Measurements from ENCODE around the gene CHMP1A.
"Not testable (repeated sequence)": the region's sequence is repeated elsewhere in the genome, so short reads cannot be mapped to it uniquely, and the experiment has no call there.

The CHMP1A gene

GRCh38 chr16:89656435-89657121, 930 bp downstream of the CHMP1A start:
- no peak for DNase-seq

GRCh38 chr16:89655062-89655643, 2.4 kb downstream of the CHMP1A start:
- no peak for DNase-seq

GRCh38 chr16:89653656-89654295, 3.7 kb downstream of the CHMP1A start:
- DNase-seq, result no peak

- DNase-seq, result no peak
Observed at GRCh38 chr16:89651584-89651983, 5.9 kb downstream of the CHMP1A start.

- DNase-seq, result no peak
Observed at GRCh38 chr16:89646906-89647305, 10.6 kb downstream of the CHMP1A start.

- DNase-seq, result no peak
Observed at GRCh38 chr16:89646270-89646669, 11.2 kb downstream of the CHMP1A start.

- DNase-seq, result no peak
Observed at GRCh38 chr16:89645122-89645521, 12.4 kb downstream of the CHMP1A start.

- no peak for DNase-seq
Observed at GRCh38 chr16:89643769-89644300, 13.7 kb downstream of the CHMP1A start.

GRCh38 chr16:89642574-89642973, 14.9 kb downstream of the CHMP1A start:
- no peak for DNase-seq

GRCh38 chr16:89641458-89642119, 15.9 kb downstream of the CHMP1A start:
- DNase-seq, result no peak

- DNase-seq, result no peak
Observed at GRCh38 chr16:89639385-89639784, 18.1 kb downstream of the CHMP1A start.

- no peak for DNase-seq
Observed at GRCh38 chr16:89638455-89638854, 19.1 kb downstream of the CHMP1A start.

- no peak for DNase-seq
Observed at GRCh38 chr16:89637379-89637778, 20.1 kb downstream of the CHMP1A start.

GRCh38 chr16:89636663-89637062, 20.8 kb downstream of the CHMP1A start:
- DNase-seq, result no peak

- DNase-seq, result not testable (repeated sequence)
Observed at GRCh38 chr16:89634463-89635385, 22.8 kb downstream of the CHMP1A start.

GRCh38 chr16:89633064-89633631, 24.4 kb downstream of the CHMP1A start:
- DNase-seq, result no peak

GRCh38 chr16:89629827-89630610, 27.5 kb downstream of the CHMP1A start:
- no peak for DNase-seq

GRCh38 chr16:89624777-89625761, 32.4 kb downstream of the CHMP1A start:
- DNase-seq, result no peak

GRCh38 chr16:89623511-89624261, 33.8 kb downstream of the CHMP1A start:
- DNase-seq, result no peak

All from NCI-H1105 treated with DMSO at 0.1 percent for 48 hours (cell line).